Endothelial cell of umbilical vein (primary cell): Measurements from ENCODE around the gene G6PC2. TPM values are rescaled to one million over a fixed set of nuclear protein-coding genes. Genes with fewer than 3 reads are reported as not detected.

Source experiments
- BruUV-seq: library from RNA; stranded (reverse); fragments of 400-500 nt; replicated peaks from 2 replicates; lab custom pipeline; 2021; lab: Mats Ljungman, UMichigan
- CTCF ChIA-PET: fragments of 300-600, 350-600 bp; sonication (Branson Sonifier 250); formaldehyde crosslinking; loops from one replicate; lab custom pipeline; 2021; ENCODE audit warnings: antibody characterized with exemption, inconsistent platforms; lab: Charles Lee
- POLR2A ChIA-PET: fragments of 300-600, 350-600 bp; sonication (Branson Sonifier 250); formaldehyde crosslinking; loops from one replicate; lab custom pipeline; 2021; ENCODE audit warnings: antibody characterized with exemption, inconsistent platforms; lab: Charles Lee
- DNase-seq: peaks from one replicate; pipeline ENCODE4 v3.0.0-alpha.2; 2011; ENCODE audit warnings: low read depth, low spot score
- FAIRE-seq: peaks from 2 replicates; lab custom pipeline; 2011; peaks lifted over from hg19 to GRCh38; lab: Jason Lieb, UNC
- H2AFZ ChIP-seq: 2 replicates; pipeline ENCODE4 v1.6.0; 2012; ENCODE audit warnings: low read depth, low read length, control low read depth, inconsistent platforms
- H3K27ac ChIP-seq: 2 replicates; pipeline ENCODE4 v1.5.1; 2011; ENCODE audit warnings: low read depth, mild to moderate bottlenecking, control low read depth, low read length, moderate library complexity; ENCODE audit not compliant: insufficient read depth
- H3K27me3 ChIP-seq, 2 experiments: 2 replicates each; pipeline versions ENCODE4 v1.6.0 to v1.6.1; 2011; ENCODE audit warnings: low read length in 2 of 2, mixed read lengths in 1 of 2; ENCODE audit not compliant: control insufficient read depth in 2 of 2, insufficient read depth in 2 of 2
- H3K36me3 ChIP-seq, 2 experiments: 2 replicates in 1 of 2; 3 replicates in 1 of 2; pipeline ENCODE4 v1.5.1; 2011; ENCODE audit warnings: low read length in 2 of 2, mild to moderate bottlenecking in 1 of 2, moderate library complexity in 1 of 2; ENCODE audit not compliant: control insufficient read depth in 2 of 2, insufficient read depth in 2 of 2; ENCODE audit errors: extremely low read depth in 1 of 2
- H3K4me1 ChIP-seq: 3 replicates; pipeline ENCODE4 v1.5.1; 2011; ENCODE audit warnings: mild to moderate bottlenecking, low read length; ENCODE audit not compliant: control insufficient read depth, insufficient read depth; ENCODE audit errors: extremely low read depth
- H3K4me2 ChIP-seq: 2 replicates; pipeline ENCODE4 v1.6.1; 2011; ENCODE audit warnings: low read length, control low read depth, mixed read lengths; ENCODE audit not compliant: insufficient read depth
- H3K4me3 ChIP-seq, 3 experiments: fragments of 200-600 bp in 1 of 3; sonication (generic), shearing (Covaris generic) in 1 of 3; replicated peaks in 1 of 3; 2 replicates each; pipeline ENCODE4 v1.5.1; 2011 to 2016; ENCODE audit warnings: control low read depth in 3 of 3, low read length in 3 of 3, mild to moderate bottlenecking in 2 of 3, inconsistent platforms in 1 of 3, low read depth in 1 of 3, moderate library complexity in 1 of 3; ENCODE audit not compliant: insufficient read depth in 1 of 3
- H3K79me2 ChIP-seq: 2 replicates; pipeline ENCODE4 v1.6.0; 2012; ENCODE audit warnings: low read length, inconsistent platforms; ENCODE audit not compliant: control insufficient read depth, insufficient read depth
- H3K9ac ChIP-seq: replicated peaks from 2 replicates; pipeline ENCODE3; 2011; ENCODE audit warnings: low read length, control low read depth; ENCODE audit not compliant: insufficient read depth; ENCODE audit errors: extremely low read depth
- H3K9me1 ChIP-seq: replicated peaks from 3 replicates; pipeline ENCODE4 v1.6.0; 2011; ENCODE audit warnings: mild to moderate bottlenecking, low read length; ENCODE audit not compliant: control insufficient read depth, insufficient read depth; ENCODE audit errors: extremely low read depth
- H3K9me3 ChIP-seq: replicated peaks from 2 replicates; pipeline ENCODE4 v1.5.1; 2012; ENCODE audit warnings: low read length, inconsistent platforms; ENCODE audit not compliant: control insufficient read depth, insufficient read depth
- H4K20me1 ChIP-seq: replicated peaks from 2 replicates; pipeline ENCODE3; 2011; ENCODE audit warnings: mild to moderate bottlenecking, low read length; ENCODE audit not compliant: control insufficient read depth, insufficient read depth; ENCODE audit errors: extremely low read depth
- EZH2 ChIP-seq: IDR thresholded peaks from 2 replicates; pipeline ENCODE4 v1.6.1; 2012; ENCODE audit warnings: borderline replicate concordance, low read depth, mild to moderate bottlenecking, moderate library complexity, low read length, inconsistent platforms; ENCODE audit not compliant: severe bottlenecking
- FOS ChIP-seq: IDR thresholded peaks from 2 replicates; pipeline ENCODE4 v1.6.1; 2011; ENCODE audit warnings: mild to moderate bottlenecking, low read length, moderate library complexity, borderline replicate concordance; ENCODE audit not compliant: insufficient read depth
- GATA2 ChIP-seq: IDR thresholded peaks from 2 replicates; pipeline ENCODE4 v1.7.0; 2011; ENCODE audit warnings: low read depth, mild to moderate bottlenecking, moderate library complexity, mixed read lengths, low read length; ENCODE audit not compliant: insufficient read length, insufficient read depth
- JUN ChIP-seq: IDR thresholded peaks from 2 replicates; pipeline ENCODE4 v1.6.1; 2011; ENCODE audit warnings: borderline replicate concordance, low read depth; ENCODE audit not compliant: insufficient read length, insufficient read depth
- MYC ChIP-seq: IDR thresholded peaks from one replicate; pipeline ENCODE4 v1.6.1; 2011; ENCODE audit warnings: mild to moderate bottlenecking, low read depth, low read length
- POLR2A ChIP-seq: IDR thresholded peaks from 2 replicates; pipeline ENCODE4 v1.6.1; 2012; ENCODE audit warnings: low read depth, mild to moderate bottlenecking, control low read depth, low read length
- POLR2AphosphoS5 ChIP-seq: IDR thresholded peaks from 2 replicates; pipeline ENCODE4 v1.6.1; 2012; ENCODE audit warnings: low read depth, mild to moderate bottlenecking, control low read depth, low read length, moderate library complexity; ENCODE audit not compliant: insufficient read depth
- dilution Hi-C: fragments of 300-500 bp; cut with MboI; formaldehyde crosslinking; loops from one replicate; pipeline ENCODE4 v1.15.0; 2019; ENCODE audit warnings: low sequenced_read_pairs; ENCODE audit not compliant: extremely low pct_ligation_motif_present
- intact Hi-C: fragments of 100-400 bp; cut with micrococcal nuclease; formaldehyde crosslinking; loops from one replicate; pipeline ENCODE4 v1.10.0; 2022
- polyA plus RNA-seq, 4 experiments: library from polyadenylated mRNA; depleted of rRNA in 3 of 4; stranded (reverse) in 3 of 4; unstranded in 1 of 4; fragments of >200 nt; gene quantifications; 2 replicates each; pipeline versions ENCODE4 v1.2.1 to v1.2.3, GENCODE V29; 2011 to 2012; ENCODE audit warnings: missing spikeins in 1 of 4
- total RNA-seq: library from RNA; stranded (reverse); gene quantifications from 2 replicates; pipeline ENCODE4 v1.2.3, GENCODE V29; 2021
- TF ChIP-seq, protein P1 (sequence below), 2 donors: IDR thresholded peaks; 1 replicate in 1 of 2; 2 replicates in 1 of 2; pipeline ENCODE4 v1.5.1; 2011; ENCODE audit warnings: low read length in 2 of 2, mild to moderate bottlenecking in 2 of 2, moderate library complexity in 2 of 2, control low read depth in 1 of 2, inconsistent platforms in 1 of 2, low read depth in 1 of 2; ENCODE audit not compliant: insufficient read depth in 1 of 2; ENCODE audit errors: extremely low read depth in 1 of 2
- TF ChIP-seq, protein P2 (sequence below): IDR thresholded peaks from 2 replicates; pipeline ENCODE4 v1.6.1; 2011; ENCODE audit not compliant: insufficient read depth, insufficient read length

G6PC2 gene
- total and polyA plus RNA-seq, 2 donors (not counting 3 experiments of a cell fraction or from before 2014, with no cell fraction given), result not detected

DNA sequence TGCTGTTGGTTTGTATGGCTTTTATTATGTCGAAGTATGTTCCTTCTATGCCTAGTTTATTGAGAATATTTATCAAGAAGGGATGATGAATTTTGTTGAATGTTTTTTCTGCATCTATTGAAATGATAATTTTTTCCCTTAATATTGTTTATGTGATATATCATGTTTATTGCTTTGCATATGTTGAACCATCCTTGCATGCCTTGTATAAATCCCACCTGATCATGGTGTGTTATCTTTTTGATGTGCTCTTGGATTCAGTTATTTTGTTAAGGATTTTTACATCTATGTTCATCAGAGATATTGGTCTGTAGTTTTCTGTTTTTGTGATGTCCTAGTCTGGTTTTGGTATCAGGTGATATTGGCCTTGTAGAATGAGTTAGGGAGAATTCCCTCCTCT lies 50.8 kb downstream of the G6PC2 start:
- CTCF ChIA-PET, result interaction anchor here (1.0 to 7.6 kb wide), 2 partner anchors 180 to 187 kb away, joined by 3 to 41 read pairs; no protein-coding TSS in a partner anchor
- intact Hi-C loops, result no loop called here
- dilution Hi-C loops, result no loop called here

More for the DNA sequence above, 50.8 kb downstream of the G6PC2 start:
- DNase-seq (no peak), FAIRE-seq (no peak)
- no peaks in the 10 kb centered on the region for H3K27me3 ChIP-seq
- H3K4me2 ChIP-seq, result no peak overlapping the region
- H3K4me1 ChIP-seq, result no peaks in the 10 kb centered on the region
- TF ChIP-seq POLR2A (no peak), GATA2 (no peak), POLR2AphosphoS5 (no peak), EZH2 (no peak), JUN (no peak), FOS (no peak), MYC (no peak)
- TF ChIP-seq, protein P1, sequence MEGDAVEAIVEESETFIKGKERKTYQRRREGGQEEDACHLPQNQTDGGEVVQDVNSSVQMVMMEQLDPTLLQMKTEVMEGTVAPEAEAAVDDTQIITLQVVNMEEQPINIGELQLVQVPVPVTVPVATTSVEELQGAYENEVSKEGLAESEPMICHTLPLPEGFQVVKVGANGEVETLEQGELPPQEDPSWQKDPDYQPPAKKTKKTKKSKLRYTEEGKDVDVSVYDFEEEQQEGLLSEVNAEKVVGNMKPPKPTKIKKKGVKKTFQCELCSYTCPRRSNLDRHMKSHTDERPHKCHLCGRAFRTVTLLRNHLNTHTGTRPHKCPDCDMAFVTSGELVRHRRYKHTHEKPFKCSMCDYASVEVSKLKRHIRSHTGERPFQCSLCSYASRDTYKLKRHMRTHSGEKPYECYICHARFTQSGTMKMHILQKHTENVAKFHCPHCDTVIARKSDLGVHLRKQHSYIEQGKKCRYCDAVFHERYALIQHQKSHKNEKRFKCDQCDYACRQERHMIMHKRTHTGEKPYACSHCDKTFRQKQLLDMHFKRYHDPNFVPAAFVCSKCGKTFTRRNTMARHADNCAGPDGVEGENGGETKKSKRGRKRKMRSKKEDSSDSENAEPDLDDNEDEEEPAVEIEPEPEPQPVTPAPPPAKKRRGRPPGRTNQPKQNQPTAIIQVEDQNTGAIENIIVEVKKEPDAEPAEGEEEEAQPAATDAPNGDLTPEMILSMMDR (IDR thresholded peaks at IDR 0.05; ENCODE audit: extremely low read depth in 1 of 2, insufficient read depth in 1 of 2, low read depth in 1 of 2, low read length in 2 of 2), result no peak
- TF ChIP-seq, protein P2, sequence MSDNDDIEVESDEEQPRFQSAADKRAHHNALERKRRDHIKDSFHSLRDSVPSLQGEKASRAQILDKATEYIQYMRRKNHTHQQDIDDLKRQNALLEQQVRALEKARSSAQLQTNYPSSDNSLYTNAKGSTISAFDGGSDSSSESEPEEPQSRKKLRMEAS, result no peak
- H4K20me1 ChIP-seq, result no peaks in the 10 kb centered on the region
- H3K9me3 ChIP-seq, result peaks cover 3% of the 10 kb centered on the region
- POLR2A ChIA-PET, result no interaction called here
- no peak overlapping the region for H3K27ac ChIP-seq
- no peak overlapping the region for H2AFZ ChIP-seq
- no peaks in the 10 kb centered on the region for H3K36me3 ChIP-seq
- no peaks in the 10 kb centered on the region for H3K9me1 ChIP-seq
- no peak overlapping the region for H3K9ac ChIP-seq
- H3K4me3 ChIP-seq, result no peak overlapping the region
- no peaks in the 10 kb centered on the region for H3K79me2 ChIP-seq
- BruUV-seq, result no TSS peak
